GM12865 (cell line): ENCODE results near the gene ARHGEF38.

Source experiments
- DNase-seq: peaks from one replicate; pipeline ENCODE4 v3.0.0; 2010; ENCODE audit warnings: low read depth
- H3K4me3 ChIP-seq: 2 replicates; pipeline ENCODE4 v1.5.1; 2011; ENCODE audit warnings: mild to moderate bottlenecking, low read depth, low read length, control low read depth
- CTCF ChIP-seq: IDR thresholded peaks from 2 replicates; pipeline ENCODE4 v1.5.1; 2011; ENCODE audit warnings: low read length, control low read depth, low read depth, inconsistent platforms; ENCODE audit not compliant: insufficient read depth; ENCODE audit errors: missing control alignments

Gene ARHGEF38

GRCh38 chr4:105572296-105572695, 19.9 kb downstream of the ARHGEF38 start:
- H3K4me3 ChIP-seq: no peak overlapping the region
- no peak for DNase-seq
- TF ChIP-seq CTCF: no peak

- no peak overlapping the region for H3K4me3 ChIP-seq
- no peak for TF ChIP-seq CTCF
- no peak for DNase-seq
Measured at GRCh38 chr4:105586638-105587328, 34.4 kb downstream of the ARHGEF38 start.

- TF ChIP-seq CTCF: no peak
- H3K4me3 ChIP-seq: no peak overlapping the region
Measured at GRCh38 chr4:105587841-105588240, 35.4 kb downstream of the ARHGEF38 start.

GRCh38 chr4:105588252-105588651, 35.8 kb downstream of the ARHGEF38 start:
- no peak for DNase-seq
- no peak overlapping the region for H3K4me3 ChIP-seq
- no peak for TF ChIP-seq CTCF

More at GRCh38 chr4:105587841-105588240, 35.4 kb downstream of the ARHGEF38 start:
- no peak for DNase-seq

- H3K4me3 ChIP-seq: no peak overlapping the region
- TF ChIP-seq CTCF: no peak
- DNase-seq: no peak
Measured at GRCh38 chr4:105591573-105591972, 39.2 kb downstream of the ARHGEF38 start.

- peak overlapping the region; percentile 8; the same call in 1 of the 2 replicates for H3K4me3 ChIP-seq
- peak; percentile 74 for DNase-seq
- no peak for TF ChIP-seq CTCF
Measured at GRCh38 chr4:105594099-105595010, 41.9 kb downstream of the ARHGEF38 start.
